ENCODE data around the gene BIN1.

Gene BIN1

DNA sequence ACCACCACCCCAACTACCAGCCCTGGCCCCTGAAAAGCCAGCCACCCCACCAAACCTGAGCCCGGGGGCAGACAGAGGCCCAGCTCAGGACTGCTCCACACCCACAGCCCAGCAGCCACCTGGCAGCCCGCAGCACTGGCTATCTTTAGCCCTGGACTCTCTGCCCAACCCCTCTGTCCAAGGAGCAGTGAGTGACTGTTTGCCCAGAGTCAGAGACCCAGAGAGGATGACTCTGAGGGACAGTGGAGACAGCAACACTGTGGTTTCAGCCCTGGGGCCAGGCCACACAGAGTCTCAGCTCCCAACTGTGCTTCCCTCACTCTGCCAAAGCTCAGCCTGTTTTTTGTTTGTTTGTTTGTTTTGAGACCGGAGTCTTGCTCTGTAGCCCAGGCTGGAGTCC, 32.6 kb downstream of the BIN1 start:
- no peak for DNase-seq

DNA sequence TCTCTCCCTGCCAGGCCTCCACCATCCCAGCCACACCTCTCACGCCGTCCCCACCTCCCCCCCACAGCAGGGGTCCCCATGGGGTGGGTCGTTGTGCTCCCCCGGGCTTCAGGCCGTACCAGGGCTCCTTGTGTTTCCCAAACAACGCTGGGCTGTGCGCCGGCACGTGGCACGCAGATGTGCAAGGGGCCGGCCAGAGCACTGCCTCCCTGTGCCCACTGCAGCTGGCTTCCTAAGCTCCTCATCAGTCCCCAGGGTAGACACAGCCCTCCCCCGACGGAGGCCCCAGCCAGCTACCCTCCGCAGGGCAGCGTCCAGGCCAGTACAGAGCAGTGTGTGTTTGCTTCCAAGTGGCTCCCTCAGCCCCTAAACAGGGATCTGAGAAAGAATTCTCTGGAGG, 34.0 kb downstream of the BIN1 start:
- DNase-seq: no peak

DNA sequence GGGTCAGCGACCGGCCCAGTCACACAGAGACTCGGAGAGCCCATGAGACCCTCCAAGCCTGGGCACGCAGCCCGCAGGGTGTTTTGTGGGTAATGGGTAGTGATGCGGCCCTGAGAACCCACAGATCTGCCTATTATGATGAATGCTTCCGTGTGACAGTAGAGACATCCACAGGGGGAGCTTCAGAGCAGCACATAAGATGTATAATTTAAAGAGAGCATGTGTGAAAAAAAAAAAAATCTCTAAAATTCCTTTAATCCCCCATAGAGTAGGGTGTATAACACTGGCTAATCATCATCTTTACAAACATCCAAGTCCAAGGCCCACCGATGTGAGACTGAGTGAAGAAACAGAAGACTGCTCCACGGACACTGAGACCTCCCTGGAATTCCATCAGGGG, 34.6 kb downstream of the BIN1 start:
- no peak for DNase-seq

DNA sequence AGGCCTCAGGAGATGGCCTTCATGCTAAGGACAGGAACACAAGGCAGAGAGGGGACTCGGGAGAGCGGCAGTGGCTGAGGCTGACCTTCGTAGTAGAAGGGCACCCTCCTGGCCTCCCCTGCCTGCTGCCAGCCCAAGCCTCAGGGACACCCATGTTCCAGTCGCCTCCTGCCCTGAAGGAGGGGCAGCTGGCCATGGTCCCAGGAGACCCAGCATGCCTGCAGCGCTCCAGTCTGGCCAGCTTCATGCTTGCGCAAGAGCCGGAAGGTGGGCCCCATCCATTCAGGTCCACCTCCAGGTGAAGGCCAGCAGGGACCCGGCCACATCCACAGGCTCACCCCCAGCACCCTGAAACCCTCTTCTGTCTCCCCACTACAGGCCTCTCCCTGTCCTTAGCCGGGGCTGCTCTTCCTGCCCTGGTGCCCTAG, 35.0 kb downstream of the BIN1 start:
- DNase-seq: no peak

DNA sequence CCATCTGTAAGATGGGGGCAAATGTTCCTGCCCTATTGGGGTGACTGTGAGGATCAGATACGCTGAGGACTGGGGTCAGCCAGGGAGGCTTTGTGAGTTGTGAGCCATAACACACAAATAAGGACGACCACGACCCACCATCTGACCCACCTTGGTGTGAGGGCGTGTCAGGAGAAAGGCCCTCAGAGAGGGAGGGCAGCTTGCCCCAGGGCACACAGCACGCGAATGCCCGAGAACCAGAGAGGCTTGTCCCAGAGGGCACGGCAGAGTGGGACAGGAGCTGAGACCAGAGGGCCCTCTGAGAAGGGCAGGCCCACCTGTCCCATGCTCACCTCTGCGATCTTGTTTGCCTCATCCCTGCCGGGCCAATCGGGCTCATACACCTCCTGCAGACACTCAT, 36.7 kb downstream of the BIN1 start:
- no peak for DNase-seq

- DNase-seq: no peak
These were observed 37.4 kb downstream of the BIN1 start for GRCh38 chr2:127069536-127069935.

- DNase-seq: no peak
These were observed 38.0 kb downstream of the BIN1 start for GRCh38 chr2:127069003-127069402.

GRCh38 chr2:127068351-127068741, 38.6 kb downstream of the BIN1 start:
- no peak for DNase-seq

- peak; percentile 53 for DNase-seq
These were observed 39.2 kb downstream of the BIN1 start for GRCh38 chr2:127067620-127068350.

GRCh38 chr2:127066942-127067341, 40.0 kb downstream of the BIN1 start:
- no peak for DNase-seq

GRCh38 chr2:127065940-127066318, 41.0 kb downstream of the BIN1 start:
- DNase-seq: no peak

- no peak for DNase-seq
These were observed 41.5 kb downstream of the BIN1 start for GRCh38 chr2:127065299-127065939.

DNA sequence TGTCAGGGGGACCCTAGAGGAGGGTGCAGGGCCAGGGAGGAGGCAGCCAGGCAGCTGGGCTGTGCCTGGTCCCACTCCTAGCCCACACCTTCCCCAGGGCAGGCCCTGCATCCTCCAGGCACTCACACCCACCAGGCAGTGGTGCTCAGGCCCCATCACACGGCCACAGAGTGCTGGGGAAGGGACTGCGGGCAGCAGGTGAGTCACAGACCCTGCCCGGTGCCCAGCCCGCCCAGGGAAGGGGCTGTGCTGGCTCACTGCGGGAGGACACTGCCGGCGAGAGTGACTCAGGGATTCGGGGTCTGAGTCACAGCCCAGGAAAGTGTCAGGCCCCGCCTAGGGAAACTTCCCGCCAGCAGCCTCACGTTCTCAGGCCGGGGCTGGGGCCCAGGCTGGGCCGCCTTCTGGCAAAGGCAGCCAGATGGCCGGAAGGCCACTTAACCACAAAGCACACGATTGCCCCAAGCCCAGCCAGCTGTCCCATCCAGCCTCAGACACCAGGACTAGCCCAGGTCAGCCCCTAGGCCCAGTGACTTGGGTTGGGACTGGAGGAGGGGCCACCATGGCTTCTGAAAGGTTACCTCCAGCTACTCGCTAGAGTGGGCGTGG, 42.2 kb downstream of the BIN1 start:
- peak; percentile 81 for DNase-seq

DNA sequence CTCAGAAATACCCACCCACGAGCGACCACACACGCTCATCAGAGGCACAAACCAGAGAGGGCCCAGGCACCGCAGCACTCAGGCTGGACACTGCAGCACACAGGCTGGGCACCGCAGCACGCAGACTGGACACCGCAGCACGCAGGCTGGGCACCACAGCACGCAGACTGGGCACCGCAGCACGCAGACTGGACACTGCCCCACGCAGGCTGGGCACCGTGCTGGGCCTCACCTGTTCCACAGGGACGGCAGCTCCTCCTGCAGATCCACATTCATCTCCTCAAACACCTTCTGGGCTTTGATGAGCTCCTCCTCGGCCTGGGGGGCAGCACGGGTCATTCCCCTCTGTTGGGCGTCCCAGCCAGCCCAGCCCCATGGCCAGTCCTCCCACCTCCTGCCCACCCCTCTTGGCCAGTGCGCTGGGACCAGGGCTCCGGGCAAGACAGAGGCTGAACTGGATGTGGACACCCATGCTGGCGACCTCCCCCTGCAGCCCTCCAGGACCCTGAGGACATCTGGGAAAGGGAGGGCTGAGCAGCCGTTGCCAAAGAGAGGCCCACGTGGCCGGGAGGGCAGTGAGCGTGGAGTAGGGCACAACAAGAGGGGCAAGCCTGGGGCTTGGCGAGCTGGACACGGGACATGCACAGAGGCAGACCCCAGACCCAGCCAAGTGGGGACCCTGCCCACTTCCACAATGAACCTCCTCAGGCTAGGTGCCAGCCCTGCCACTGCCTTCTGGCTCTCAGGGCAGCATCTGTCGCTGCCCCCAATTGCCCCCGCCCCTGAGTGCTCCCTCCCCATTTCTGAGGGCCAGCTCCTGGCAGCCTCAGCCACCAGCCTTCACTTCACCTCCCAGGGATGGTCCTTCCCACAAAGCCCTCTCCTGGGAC, 43.0 kb downstream of the BIN1 start:
- no peak for DNase-seq

DNA sequence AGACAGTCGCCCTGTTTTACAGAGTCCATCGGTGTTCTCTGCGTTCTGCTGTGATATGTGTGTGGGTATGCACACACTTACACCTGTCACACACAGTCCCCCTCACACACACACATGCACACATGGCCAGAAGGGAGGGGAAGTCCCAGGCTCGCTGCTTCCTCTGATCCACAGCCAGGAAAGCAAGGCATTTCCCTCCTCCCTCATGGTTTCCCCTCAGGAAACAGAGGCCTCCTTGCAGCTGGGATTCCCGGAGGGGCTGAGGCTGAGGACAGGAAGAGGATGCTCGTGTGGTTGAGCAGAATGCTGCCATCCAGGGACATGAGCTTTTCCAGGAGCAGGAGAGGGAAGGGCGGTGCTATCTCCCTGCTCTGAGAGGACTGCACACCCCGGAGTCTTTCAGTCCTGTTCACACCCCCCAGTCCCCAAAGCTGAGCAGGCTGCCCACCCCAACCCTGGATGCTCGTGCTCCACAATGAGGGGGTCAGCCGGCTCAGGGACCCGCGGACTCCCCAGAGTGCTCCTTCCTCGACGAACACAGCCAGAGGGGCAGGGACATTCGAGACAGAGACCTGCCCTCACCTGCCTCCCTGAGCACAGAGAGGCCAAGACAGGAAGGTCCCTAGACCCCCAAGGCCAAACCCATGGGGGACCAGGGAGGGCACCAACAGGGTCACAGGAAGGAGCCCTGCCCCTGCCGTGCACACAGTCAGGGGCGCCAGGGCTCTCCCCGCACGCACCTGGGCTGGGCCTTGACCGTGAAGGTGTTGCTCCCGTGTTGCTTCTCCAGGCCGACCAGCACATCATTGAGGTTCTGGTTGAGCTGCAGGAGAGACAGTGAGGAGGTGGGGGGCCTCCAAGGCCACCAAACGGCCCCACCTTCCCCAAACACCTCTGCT, 45.3 kb downstream of the BIN1 start:
- DNase-seq: no peak

DNA sequence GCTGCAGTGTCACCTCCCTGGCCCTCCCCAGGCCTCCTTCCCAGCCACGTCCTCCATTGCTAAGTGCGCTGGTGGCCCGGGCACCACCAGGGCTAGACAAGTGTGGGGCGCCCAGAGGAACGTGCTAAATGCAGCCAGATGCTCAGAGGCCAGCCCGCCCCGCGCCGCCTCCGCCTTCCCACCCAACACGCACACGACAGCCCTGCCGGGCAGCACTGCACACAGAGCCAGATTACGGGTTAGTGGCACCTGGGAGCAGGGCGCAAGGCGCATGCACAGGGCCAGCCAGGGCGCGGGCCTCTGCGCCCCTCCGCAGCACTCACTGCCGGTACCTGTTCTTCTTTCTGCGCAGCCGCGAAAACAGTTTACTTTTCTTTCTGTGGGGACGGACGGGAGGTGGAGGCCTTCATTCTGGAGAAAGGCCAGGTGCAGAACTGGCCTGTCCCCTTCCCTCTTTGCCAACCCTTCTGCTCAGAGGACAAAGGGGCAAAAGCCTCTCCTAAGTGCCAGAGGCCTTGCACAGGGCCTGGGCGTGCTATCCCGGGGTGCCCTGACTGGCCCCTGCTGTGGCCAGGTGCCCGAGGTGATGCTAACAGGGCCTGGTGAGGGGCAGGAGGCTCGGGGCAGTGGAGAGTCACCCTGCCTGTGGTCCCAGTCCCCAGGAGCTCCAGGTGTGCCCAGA, 46.5 kb downstream of the BIN1 start:
- DNase-seq: no peak

DNA sequence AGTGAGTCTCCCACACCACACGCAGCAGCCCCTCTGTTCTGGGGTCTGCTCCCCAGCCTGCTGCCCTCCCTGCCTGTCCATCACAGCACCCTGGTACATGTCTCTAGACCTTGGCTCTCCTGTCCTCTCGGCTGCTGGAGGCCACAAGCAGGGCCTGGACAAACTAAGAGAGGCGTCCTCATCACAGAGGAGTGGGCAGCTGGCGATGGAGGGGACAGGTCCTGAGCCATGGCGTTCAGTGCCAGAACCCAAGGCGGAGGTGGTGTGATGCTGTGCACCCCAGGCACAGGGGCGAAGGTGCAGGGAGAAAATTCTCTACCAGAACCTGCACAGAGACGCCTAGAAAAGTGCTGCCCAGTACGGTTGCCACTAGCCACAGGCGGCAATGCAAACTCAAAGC, 47.4 kb downstream of the BIN1 start:
- no peak for DNase-seq

- no peak for DNase-seq
These were observed 48.1 kb downstream of the BIN1 start for GRCh38 chr2:127058954-127059252.

DNA sequence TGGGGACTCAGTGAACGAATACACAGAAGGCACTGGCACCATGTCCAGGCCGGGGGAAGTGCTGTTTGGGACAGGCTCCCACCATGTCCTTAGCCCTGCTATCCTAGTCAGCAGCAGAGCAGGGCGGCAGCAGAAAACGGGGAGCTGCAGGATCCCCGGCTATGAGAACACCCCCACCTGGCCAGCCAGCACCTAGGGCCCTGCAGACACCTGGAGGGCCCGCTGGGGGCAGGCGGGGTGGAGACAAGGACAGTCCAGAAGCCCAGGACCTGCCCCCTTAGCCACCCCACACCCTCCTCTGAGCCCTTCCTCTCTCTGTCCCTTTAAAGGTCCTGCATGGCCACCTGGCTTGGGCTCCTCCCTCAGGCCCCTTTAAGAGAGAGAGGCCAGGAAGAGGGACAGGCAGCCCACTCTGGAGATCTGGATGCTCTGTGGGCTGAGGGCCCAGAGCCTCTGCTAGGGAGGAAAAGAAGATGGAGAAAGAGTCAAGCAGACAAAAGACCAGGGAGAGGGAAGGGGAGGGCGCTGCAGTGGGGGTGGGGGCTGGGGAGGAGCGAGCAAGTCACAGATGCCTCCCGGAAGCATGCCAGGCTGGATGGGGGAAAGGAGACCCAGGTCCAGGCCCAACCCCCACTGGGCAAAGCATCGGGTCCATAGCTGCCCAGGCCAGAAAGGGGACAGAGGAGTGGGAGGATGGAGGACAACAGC, 48.6 kb downstream of the BIN1 start:
- no peak for DNase-seq

GRCh38 chr2:127057371-127058245, 49.3 kb downstream of the BIN1 start:
- DNase-seq: no peak

Measured in stimulated activated naive CD4-positive, alpha-beta T cell treated with Interleukin-2 at 50 U/mL for 16 hours (primary cell).